HG03045 (cell line): ENCODE results near the gene PAIP2B.
"Not testable (repeated sequence)": the region's sequence is repeated elsewhere in the genome, so short reads cannot be mapped to it uniquely, and the experiment has no call there.

Source experiments
- ATAC-seq: cut with Tn5 transposase; IDR thresholded peaks from one replicate; pipeline ENCODE4 v1.9.1; 2021; ENCODE audit warnings: mild to moderate bottlenecking, moderate library complexity; ENCODE audit not compliant: unreplicated experiment

The PAIP2B gene

GRCh38 chr2:71220743-71221142 lies 6.2 kb downstream of the PAIP2B start:
- ATAC-seq: no peak

GRCh38 chr2:71216501-71216900 lies 10.4 kb downstream of the PAIP2B start:
- ATAC-seq: no peak

GRCh38 chr2:71215447-71215846 lies 11.5 kb downstream of the PAIP2B start:
- ATAC-seq: no peak

GRCh38 chr2:71212336-71212735 lies 14.6 kb downstream of the PAIP2B start:
- ATAC-seq: no peak

GRCh38 chr2:71210292-71210691 lies 16.6 kb downstream of the PAIP2B start:
- no peak for ATAC-seq

- ATAC-seq: no peak
These were observed 18.1 kb downstream of the PAIP2B start for GRCh38 chr2:71208756-71209155.

- no peak for ATAC-seq
These were observed 19.3 kb downstream of the PAIP2B start for GRCh38 chr2:71207601-71208000.

GRCh38 chr2:71206271-71206670 lies 20.6 kb downstream of the PAIP2B start:
- ATAC-seq: no peak

- no peak for ATAC-seq
These were observed 35.3 kb downstream of the PAIP2B start for GRCh38 chr2:71191570-71191943.

- ATAC-seq: no peak
These were observed 36.0 kb downstream of the PAIP2B start for GRCh38 chr2:71190656-71191569.

GRCh38 chr2:71187589-71187988 lies 39.3 kb downstream of the PAIP2B start:
- ATAC-seq: no peak

- no peak for ATAC-seq
These were observed 39.9 kb downstream of the PAIP2B start for GRCh38 chr2:71186973-71187372.

GRCh38 chr2:71183306-71184115 lies 43.4 kb downstream of the PAIP2B start:
- ATAC-seq: not testable (repeated sequence)

- no peak for ATAC-seq
These were observed 45.6 kb downstream of the PAIP2B start for GRCh38 chr2:71181316-71181715.

GRCh38 chr2:71178836-71179235 lies 48.1 kb downstream of the PAIP2B start:
- ATAC-seq: not testable (repeated sequence)

GRCh38 chr2:71174207-71174606 lies 52.7 kb downstream of the PAIP2B start:
- no peak for ATAC-seq

- no peak for ATAC-seq
These were observed 53.8 kb downstream of the PAIP2B start for GRCh38 chr2:71173096-71173495.

- ATAC-seq: no peak
These were observed 60.1 kb downstream of the PAIP2B start for GRCh38 chr2:71166812-71167211.

- ATAC-seq: no peak
These were observed 69.6 kb downstream of the PAIP2B start for GRCh38 chr2:71157124-71157793.

GRCh38 chr2:71156573-71156972 lies 70.3 kb downstream of the PAIP2B start:
- ATAC-seq: no peak

- ATAC-seq: no peak
These were observed 71.1 kb downstream of the PAIP2B start for GRCh38 chr2:71155846-71156245.
